Suppressor macrophage (primary cell): Measurements from ENCODE around the gene PRRT2.
"Not testable (repeated sequence)": the region's sequence is repeated elsewhere in the genome, so short reads cannot be mapped to it uniquely, and the experiment has no call there.

ENCODE experiments used
- DNase-seq, 4 experiments: peaks; one replicate each; pipeline ENCODE4 v3.0.0-alpha.2; 2020 to 2022
- total RNA-seq, 17 experiments: gene quantifications; one replicate each; lab custom pipeline; 2026; ENCODE audit warnings: mixed read lengths in 6 of 17, inconsistent platforms in 3 of 17; lab: John Stamatoyannopoulos, UW

Gene PRRT2
- 0 to 0.88 (median 0) reads per million in 17 experiments for total RNA-seq

- DNase-seq, result peak in 3 of 4 experiments; percentile 30 to 51 (median 41)
These were observed at the start of gene PRRT2 for GRCh38 chr16:29811896-29812665. Gene PRRT2, plus strand, starts transcription at chr16:29812193. Its CDS starts 862 bp downstream, at chr16:29813055.

GRCh38 chr16:29763326-29763725 is 48.7 kb upstream of the PRRT2 start:
- DNase-seq, result peak in 2 of 4 experiments; percentile 37 to 49

GRCh38 chr16:29765167-29766032 is 46.6 kb upstream of the PRRT2 start:
- no peak for DNase-seq

- DNase-seq, result peak in 3 of 4 experiments; percentile 40 to 55 (median 46)
These were observed 45.4 kb upstream of the PRRT2 start for GRCh38 chr16:29766571-29766970.

- DNase-seq, result no peak
These were observed 44.9 kb upstream of the PRRT2 start for GRCh38 chr16:29767062-29767461.

- no peak for DNase-seq
These were observed 42.5 kb upstream of the PRRT2 start for GRCh38 chr16:29769507-29769906.

- peak in 2 of 4 experiments; percentile 22 to 36 for DNase-seq
These were observed 41.6 kb upstream of the PRRT2 start for GRCh38 chr16:29770250-29770929.

GRCh38 chr16:29772330-29772729 is 39.7 kb upstream of the PRRT2 start:
- DNase-seq, result not testable (repeated sequence)

- no peak for DNase-seq
These were observed 37.3 kb upstream of the PRRT2 start for GRCh38 chr16:29774730-29775129.

GRCh38 chr16:29775742-29776408 is 36.1 kb upstream of the PRRT2 start:
- DNase-seq, result no peak

GRCh38 chr16:29777576-29778350 is 34.2 kb upstream of the PRRT2 start, which contains the start of gene ZG16:
Gene ZG16, plus strand, starts transcription at chr16:29778256. Its CDS starts 1,011 bp downstream, at chr16:29779267.
- no peak for DNase-seq

GRCh38 chr16:29779474-29779873 is 32.5 kb upstream of the PRRT2 start:
- no peak for DNase-seq

GRCh38 chr16:29783094-29783953 is 28.7 kb upstream of the PRRT2 start:
- not testable (repeated sequence) for DNase-seq

- DNase-seq, result no peak
These were observed 27.8 kb upstream of the PRRT2 start for GRCh38 chr16:29784157-29784556.

GRCh38 chr16:29784901-29785500 is 27.0 kb upstream of the PRRT2 start:
- peak; percentile 75 to 89 (median 79) for DNase-seq

GRCh38 chr16:29787155-29787554 is 24.8 kb upstream of the PRRT2 start:
- DNase-seq, result not testable (repeated sequence)

GRCh38 chr16:29789775-29790182 is 22.2 kb upstream of the PRRT2 start:
- DNase-seq, result no peak

- DNase-seq, result peak; percentile 100
These were observed 21.6 kb upstream of the PRRT2 start, which contains the start of gene KIF22 for GRCh38 chr16:29790183-29790948. Gene KIF22, plus strand, starts transcription at chr16:29790751. Its CDS starts 9 bp downstream, at chr16:29790760.
